ENCODE results near the gene PTPRN2. TPM values are rescaled to one million over a fixed set of nuclear protein-coding genes. Genes with fewer than 3 reads are reported as not detected.

PTPRN2 gene
- total and polyA plus RNA-seq, 2 donors from 2014 or later: 4.8 to 6.2 TPM

DNA sequence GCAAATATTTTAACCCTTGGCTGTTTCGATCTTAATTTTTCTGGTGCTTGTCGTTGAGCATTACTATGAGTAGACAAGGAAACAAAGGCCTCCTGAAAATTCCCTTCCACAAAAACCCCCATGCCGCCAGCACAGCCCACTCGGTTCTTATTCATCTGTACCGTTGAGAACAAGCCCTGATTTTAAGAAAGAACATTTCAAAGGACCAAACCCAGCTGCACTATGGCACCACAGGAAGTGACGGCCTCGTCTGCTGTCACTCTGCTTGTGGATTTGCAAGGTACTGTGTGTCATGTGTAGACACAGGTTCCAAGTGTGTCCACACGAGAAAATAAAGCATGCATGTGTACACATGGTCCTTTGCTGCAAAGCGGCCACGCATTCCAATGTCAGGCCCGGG, 965.6 kb downstream of the PTPRN2 start:
- no peak for FAIRE-seq
- H3K9ac ChIP-seq (ENCODE audit: low read length in 3 of 3): no peak overlapping the region
- H3K4me1 ChIP-seq (ENCODE audit: control insufficient read depth in 2 of 3, insufficient read depth in 2 of 3, low read depth in 1 of 3, low read length in 3 of 3): no peaks in the 10 kb centered on the region
- intact Hi-C loops (cut with DNase I): no loop called here
- TF ChIP-seq, protein P1, sequence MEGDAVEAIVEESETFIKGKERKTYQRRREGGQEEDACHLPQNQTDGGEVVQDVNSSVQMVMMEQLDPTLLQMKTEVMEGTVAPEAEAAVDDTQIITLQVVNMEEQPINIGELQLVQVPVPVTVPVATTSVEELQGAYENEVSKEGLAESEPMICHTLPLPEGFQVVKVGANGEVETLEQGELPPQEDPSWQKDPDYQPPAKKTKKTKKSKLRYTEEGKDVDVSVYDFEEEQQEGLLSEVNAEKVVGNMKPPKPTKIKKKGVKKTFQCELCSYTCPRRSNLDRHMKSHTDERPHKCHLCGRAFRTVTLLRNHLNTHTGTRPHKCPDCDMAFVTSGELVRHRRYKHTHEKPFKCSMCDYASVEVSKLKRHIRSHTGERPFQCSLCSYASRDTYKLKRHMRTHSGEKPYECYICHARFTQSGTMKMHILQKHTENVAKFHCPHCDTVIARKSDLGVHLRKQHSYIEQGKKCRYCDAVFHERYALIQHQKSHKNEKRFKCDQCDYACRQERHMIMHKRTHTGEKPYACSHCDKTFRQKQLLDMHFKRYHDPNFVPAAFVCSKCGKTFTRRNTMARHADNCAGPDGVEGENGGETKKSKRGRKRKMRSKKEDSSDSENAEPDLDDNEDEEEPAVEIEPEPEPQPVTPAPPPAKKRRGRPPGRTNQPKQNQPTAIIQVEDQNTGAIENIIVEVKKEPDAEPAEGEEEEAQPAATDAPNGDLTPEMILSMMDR (IDR thresholded peaks at IDR 0.05; ENCODE audit: borderline replicate concordance, extremely low read depth, insufficient read depth): no peak
- no peaks in the 10 kb centered on the region for H3K27me3 ChIP-seq (ENCODE audit: control insufficient read depth, insufficient read depth, low read length)
- no peak overlapping the region for H3K27ac ChIP-seq (ENCODE audit: low read depth in 2 of 2, low read length in 2 of 2)
- no peaks in the 10 kb centered on the region for H3K9me3 ChIP-seq (ENCODE audit: control insufficient read depth in 2 of 3, insufficient read depth in 1 of 3, low read length in 3 of 3)
- no peak for DNase-seq
- no peaks in the 10 kb centered on the region for H3K36me3 ChIP-seq (ENCODE audit: control insufficient read depth in 2 of 3, insufficient read depth in 3 of 3, low read length in 3 of 3)
- H3K4me3 ChIP-seq (ENCODE audit: low read length in 3 of 3): no peak overlapping the region

DNA sequence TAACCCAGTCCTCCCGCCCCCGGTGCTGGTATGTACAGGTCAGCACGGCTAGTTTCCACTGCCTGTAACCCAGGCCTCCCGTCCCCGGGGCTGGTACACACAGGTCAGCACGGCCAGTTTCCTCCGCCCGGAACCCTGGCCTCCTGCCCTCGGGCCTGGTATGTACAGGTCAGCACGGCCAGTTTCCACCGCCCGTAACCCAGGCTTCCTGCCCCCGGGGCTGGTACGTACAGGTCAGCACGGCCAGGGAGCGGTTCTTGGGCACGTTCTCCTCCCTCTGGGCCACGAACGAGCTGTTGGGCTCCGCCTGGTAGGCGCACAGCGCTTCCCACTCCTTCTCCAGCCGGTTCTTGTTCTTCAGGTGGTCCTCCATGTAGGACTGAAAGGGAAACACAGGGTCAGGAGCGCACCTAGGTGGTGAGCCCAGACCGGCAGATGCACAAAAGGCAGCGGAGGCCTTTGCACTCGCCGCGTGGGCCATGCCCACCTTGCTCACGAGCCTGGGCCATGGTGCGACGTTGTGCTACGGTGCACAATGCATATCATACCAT, 966.4 kb downstream of the PTPRN2 start:
- DNase-seq: peak in 1 of 5 donors; percentile 80
- intact Hi-C loops (cut with DNase I): no loop called here

DNA sequence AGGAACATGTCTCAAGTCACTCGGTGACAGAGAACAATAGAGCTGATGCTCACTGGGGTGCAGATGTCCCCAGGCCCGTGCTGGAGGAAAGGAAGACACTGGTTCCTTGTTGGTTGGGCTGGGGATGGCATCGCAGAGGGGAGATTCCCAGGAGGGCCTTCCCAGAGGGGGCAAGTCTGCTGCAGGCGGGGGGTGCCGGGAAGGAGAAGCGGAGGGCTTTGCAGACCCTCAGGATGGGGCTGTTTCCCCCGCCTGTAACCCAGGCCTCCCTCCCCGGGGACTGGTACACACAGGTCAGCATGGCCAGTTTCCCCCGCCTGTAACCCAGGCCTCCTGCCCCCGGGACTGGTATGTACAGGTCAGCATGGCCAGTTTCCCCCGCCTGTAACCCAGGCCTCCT, 967.0 kb downstream of the PTPRN2 start:
- FAIRE-seq (no peak), DNase-seq (peak in 1 of 5 donors; percentile 64)
- Histone ChIP-seq H3K9ac (ENCODE audit: low read length in 3 of 3) (no peak overlapping the region), H3K27ac (ENCODE audit: low read depth in 2 of 2, low read length in 2 of 2) (no peak overlapping the region), H3K9me3 (ENCODE audit: control insufficient read depth in 2 of 3, insufficient read depth in 1 of 3, low read length in 3 of 3) (no peaks in the 10 kb centered on the region), H3K4me3 (ENCODE audit: low read length in 3 of 3) (no peak overlapping the region), H3K36me3 (ENCODE audit: control insufficient read depth in 2 of 3, insufficient read depth in 3 of 3, low read length in 3 of 3) (no peaks in the 10 kb centered on the region), H3K27me3 (ENCODE audit: control insufficient read depth, insufficient read depth, low read length) (peaks cover 4% of the 10 kb centered on the region), H3K4me1 (ENCODE audit: control insufficient read depth in 2 of 3, insufficient read depth in 2 of 3, low read depth in 1 of 3, low read length in 3 of 3) (no peaks in the 10 kb centered on the region)
- TF ChIP-seq, protein P1 (IDR thresholded peaks at IDR 0.05; ENCODE audit: borderline replicate concordance, extremely low read depth, insufficient read depth): no peak
- intact Hi-C loops (cut with DNase I): no loop called here

More for the DNA sequence above, 966.4 kb downstream of the PTPRN2 start:
- no peak overlapping the region for H3K9ac ChIP-seq (ENCODE audit: low read length in 3 of 3)
- no peaks in the 10 kb centered on the region for H3K4me1 ChIP-seq (ENCODE audit: control insufficient read depth in 2 of 3, insufficient read depth in 2 of 3, low read depth in 1 of 3, low read length in 3 of 3)
- H3K27ac ChIP-seq (ENCODE audit: low read depth in 2 of 2, low read length in 2 of 2): no peak overlapping the region
- H3K9me3 ChIP-seq (ENCODE audit: control insufficient read depth in 2 of 3, insufficient read depth in 1 of 3, low read length in 3 of 3): no peaks in the 10 kb centered on the region
- TF ChIP-seq, protein P1 (IDR thresholded peaks at IDR 0.05; ENCODE audit: borderline replicate concordance, extremely low read depth, insufficient read depth): no peak
- H3K27me3 ChIP-seq (ENCODE audit: control insufficient read depth, insufficient read depth, low read length): peaks cover 2% of the 10 kb centered on the region
- FAIRE-seq: no peak
- no peak overlapping the region for H3K4me3 ChIP-seq (ENCODE audit: low read length in 3 of 3)
- H3K36me3 ChIP-seq (ENCODE audit: control insufficient read depth in 2 of 3, insufficient read depth in 3 of 3, low read length in 3 of 3): no peaks in the 10 kb centered on the region

Measured in kidney (tissue), 14 donors.